ENCODE measurements around the gene ELK4.
"Not testable (repeated sequence)": the region's sequence is repeated elsewhere in the genome, so short reads cannot be mapped to it uniquely, and the experiment has no call there.

Gene ELK4

DNA sequence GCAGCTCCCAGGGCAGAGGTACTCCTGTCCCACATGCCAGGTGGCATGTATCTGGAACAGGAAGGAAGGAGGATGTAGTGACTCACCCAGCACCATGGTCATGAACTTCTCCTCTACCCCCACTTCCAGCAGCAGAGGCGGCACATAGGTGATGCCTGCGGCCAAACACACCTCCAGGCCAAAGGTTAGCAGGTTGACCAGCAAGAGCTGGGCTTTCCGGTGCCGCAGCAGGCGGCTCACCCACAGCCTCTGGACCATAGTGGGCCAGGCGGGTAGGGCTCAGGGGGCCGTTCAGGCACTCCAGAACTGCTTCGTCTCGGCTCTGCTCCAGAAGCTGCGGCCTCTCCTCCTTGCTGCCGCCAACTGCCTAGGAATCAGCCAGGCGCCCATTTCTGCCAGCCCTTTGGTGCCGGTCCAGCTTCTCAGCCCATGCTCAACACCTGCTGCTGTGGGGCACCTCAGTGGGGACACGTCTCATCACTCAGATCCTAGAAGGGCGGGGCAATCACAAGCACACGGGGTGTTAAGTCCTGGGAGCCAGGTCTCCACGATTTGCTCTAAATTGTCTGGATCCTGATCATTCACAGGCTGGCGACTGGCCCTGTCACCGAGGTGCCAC lies 32.7 kb upstream of the ELK4 start:
- no peak for DNase-seq (ENCODE audit: extremely low read depth in 1 of 2, low read depth in 1 of 2)

GRCh38 chr1:205663286-205663936 lies 31.6 kb upstream of the ELK4 start:
- DNase-seq (ENCODE audit: extremely low read depth in 1 of 2, low read depth in 1 of 2) = no peak

- DNase-seq (ENCODE audit: extremely low read depth in 1 of 2, low read depth in 1 of 2) = no peak
These were observed 31.0 kb upstream of the ELK4 start for GRCh38 chr1:205662791-205663190.

DNA sequence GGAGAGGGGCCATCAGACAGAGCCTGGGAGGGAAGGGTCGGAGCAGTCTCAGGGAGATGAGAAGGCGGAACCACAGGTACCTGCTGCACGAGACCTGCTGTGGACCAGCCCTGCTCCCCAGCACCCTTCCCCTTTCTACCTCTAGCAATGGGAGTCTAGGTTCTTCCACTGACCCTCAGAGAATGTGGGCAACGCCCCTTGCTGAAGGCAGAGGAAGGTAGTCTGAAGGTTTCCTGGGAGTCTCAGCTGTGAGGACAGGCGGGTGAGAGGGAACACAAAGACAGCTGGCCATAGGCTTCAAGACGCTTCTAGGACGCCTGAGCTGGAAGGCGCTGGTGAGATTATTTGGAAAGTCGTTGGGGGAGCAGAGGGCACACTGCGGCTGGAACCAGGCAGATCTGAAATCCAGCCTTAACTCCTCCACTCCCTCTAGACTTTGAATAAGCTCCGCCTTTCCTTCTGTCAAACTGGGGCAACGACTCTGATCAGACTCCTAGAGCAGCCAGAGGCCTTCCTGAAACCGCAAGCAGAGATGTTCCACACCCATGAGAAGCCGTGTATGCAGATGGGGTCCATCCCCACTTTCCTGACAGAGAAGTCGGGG lies 30.4 kb upstream of the ELK4 start:
- no peak for DNase-seq (ENCODE audit: extremely low read depth in 1 of 2, low read depth in 1 of 2)

DNA sequence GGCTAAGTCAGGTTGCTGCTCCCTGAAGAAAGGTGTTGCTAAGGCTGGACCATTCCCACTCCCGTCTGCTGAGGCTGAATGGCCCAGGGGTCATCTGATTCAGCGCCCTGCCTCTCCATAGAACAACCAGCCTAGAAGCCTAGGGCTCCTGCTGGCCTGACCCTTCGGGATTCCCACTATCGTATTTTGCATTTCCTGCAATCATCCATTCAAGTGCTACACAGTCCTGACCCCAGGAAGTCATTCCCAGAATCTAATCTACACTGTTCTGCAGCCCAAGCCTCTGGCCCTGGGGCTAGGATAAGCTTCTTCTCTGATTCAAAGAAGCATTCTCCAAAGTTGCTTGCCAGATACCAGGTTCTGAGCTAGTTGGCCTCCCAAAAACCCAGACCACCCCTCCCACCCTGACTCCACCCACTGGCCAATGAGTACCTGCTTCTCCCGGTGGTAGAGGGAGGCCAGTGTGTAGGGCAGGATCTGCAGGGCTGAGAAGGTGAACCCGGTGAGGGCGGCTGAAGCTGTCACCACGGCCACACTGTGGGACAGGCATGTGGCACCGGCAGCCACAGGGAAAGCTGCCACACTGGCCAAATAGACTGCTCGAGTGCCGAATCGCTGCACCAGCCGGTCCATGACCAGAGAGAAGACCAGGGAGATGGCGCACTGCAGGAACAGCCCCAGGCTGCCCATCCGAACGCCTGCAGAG lies 29.8 kb upstream of the ELK4 start:
- no peak for DNase-seq (ENCODE audit: extremely low read depth in 1 of 2, low read depth in 1 of 2)

DNA sequence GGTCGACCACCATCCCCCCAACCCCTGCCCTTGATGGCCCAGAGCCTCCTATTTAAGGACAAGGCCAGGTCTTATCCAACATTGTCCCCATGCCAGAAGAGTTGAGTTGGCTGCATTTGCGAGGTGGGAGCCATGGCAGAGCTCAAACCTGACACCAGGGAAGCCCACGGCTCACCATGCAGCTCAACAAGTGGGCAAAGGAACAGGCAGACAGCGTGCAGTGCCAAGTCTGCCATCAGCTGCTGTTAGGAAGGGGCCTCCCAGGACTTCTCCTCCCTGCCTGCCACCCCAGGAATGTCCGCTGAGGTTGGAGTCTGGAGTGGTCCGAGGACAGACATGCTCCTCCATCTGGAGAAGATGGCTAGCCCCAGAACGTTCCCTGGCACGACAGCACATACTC lies 28.6 kb upstream of the ELK4 start:
- no peak for DNase-seq (ENCODE audit: extremely low read depth in 1 of 2, low read depth in 1 of 2)

- DNase-seq (ENCODE audit: extremely low read depth in 1 of 2, low read depth in 1 of 2) = peak; percentile 34 to 47
These were observed 27.3 kb upstream of the ELK4 start for GRCh38 chr1:205658943-205659581.

GRCh38 chr1:205656236-205656635 lies 24.4 kb upstream of the ELK4 start:
- no peak for DNase-seq (ENCODE audit: extremely low read depth in 1 of 2, low read depth in 1 of 2)

GRCh38 chr1:205652984-205653383 lies 21.2 kb upstream of the ELK4 start:
- DNase-seq (ENCODE audit: extremely low read depth in 1 of 2, low read depth in 1 of 2) = no peak

- no peak for DNase-seq (ENCODE audit: extremely low read depth in 1 of 2, low read depth in 1 of 2)
These were observed 18.4 kb upstream of the ELK4 start for GRCh38 chr1:205650241-205650640.

- DNase-seq (ENCODE audit: extremely low read depth in 1 of 2, low read depth in 1 of 2) = no peak
These were observed 13.7 kb upstream of the ELK4 start for GRCh38 chr1:205645519-205645918.

- DNase-seq (ENCODE audit: extremely low read depth in 1 of 2, low read depth in 1 of 2) = no peak
These were observed 11.0 kb upstream of the ELK4 start for GRCh38 chr1:205642679-205643307.

- DNase-seq (ENCODE audit: extremely low read depth in 1 of 2, low read depth in 1 of 2) = no peak
These were observed 7.8 kb upstream of the ELK4 start for GRCh38 chr1:205639567-205639966.

DNA sequence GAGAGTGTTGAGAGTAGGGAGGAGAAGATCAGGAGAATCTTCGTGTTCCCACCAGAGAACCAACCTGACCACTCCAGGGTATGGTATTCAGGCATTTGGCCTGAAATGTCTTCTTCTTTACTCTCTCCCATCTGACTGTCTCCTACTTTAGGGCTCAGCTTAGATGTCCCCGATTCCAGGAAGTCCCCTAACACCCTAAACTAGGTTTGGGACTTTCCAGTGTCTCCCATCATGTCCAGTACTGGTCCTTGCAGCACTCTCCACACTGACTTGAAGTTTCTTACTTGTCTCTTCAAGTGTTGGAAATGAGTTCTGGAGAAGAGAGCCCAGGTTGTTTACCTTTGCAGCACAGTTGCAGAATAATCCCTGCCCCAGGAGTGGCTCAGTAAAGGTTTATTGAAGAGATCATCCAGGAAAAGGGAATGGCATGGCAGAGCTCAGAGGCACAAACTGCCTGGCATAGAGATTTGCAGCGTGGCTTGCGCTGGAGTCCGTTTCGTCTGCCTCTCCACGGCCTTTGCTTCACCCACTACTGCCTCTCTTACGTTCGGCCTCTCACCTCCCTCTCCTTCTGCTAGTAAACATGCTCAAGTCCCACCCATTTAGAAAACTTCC lies 6.2 kb upstream of the ELK4 start:
- DNase-seq (ENCODE audit: extremely low read depth in 1 of 2, low read depth in 1 of 2) = no peak

DNA sequence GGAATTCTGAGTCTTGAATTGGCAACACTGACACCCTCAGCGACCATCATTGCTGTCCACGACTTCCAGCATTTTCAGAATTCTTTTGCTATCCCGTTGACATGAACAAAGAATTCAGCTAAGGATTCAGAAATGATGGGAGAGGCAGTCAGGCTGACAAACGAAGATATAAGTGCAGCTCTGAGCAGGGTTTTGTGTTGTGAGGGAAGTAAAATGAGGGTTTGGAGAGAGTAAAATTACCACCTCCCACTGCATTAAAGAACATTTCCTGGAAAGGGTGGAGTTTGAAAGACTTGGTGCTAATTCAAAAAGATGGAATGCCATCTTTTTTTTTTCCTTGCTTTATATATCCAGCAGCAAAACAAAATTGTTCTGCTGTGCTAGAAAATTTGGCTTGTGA lies 4.9 kb upstream of the ELK4 start:
- no peak for DNase-seq (ENCODE audit: extremely low read depth in 1 of 2, low read depth in 1 of 2)

- DNase-seq (ENCODE audit: extremely low read depth in 1 of 2, low read depth in 1 of 2) = not testable (repeated sequence)
These were observed 4.3 kb upstream of the ELK4 start for GRCh38 chr1:205636138-205636530.

GRCh38 chr1:205633421-205633976 lies 1.7 kb upstream of the ELK4 start:
- no peak for DNase-seq (ENCODE audit: extremely low read depth in 1 of 2, low read depth in 1 of 2)

GRCh38 chr1:205632669-205633169 lies 908 bp upstream of the ELK4 start:
- no peak for DNase-seq (ENCODE audit: extremely low read depth in 1 of 2, low read depth in 1 of 2)

- peak; percentile 65 to 78 for DNase-seq (ENCODE audit: extremely low read depth in 1 of 2, low read depth in 1 of 2)
These were observed 622 bp downstream of the ELK4 start for GRCh38 chr1:205631010-205631767.
